Keratinocyte (primary cell): Measurements from ENCODE around the gene AIMP1. TPM values are rescaled to one million over a fixed set of nuclear protein-coding genes. Genes with fewer than 3 reads are reported as not detected.

Experiments used
- DNase-seq: peaks from one replicate; pipeline ENCODE4 v3.0.0-alpha.2; 2011; ENCODE audit warnings: low read depth, missing footprints, low spot score
- FAIRE-seq: peaks from 2 replicates; lab custom pipeline; 2011; peaks lifted over from hg19 to GRCh38; lab: Jason Lieb, UNC
- H2AFZ ChIP-seq: 2 replicates; pipeline ENCODE4 v1.6.0; 2012; ENCODE audit warnings: low read length, control low read depth, inconsistent platforms; ENCODE audit not compliant: control insufficient read depth
- H3K27ac ChIP-seq: 2 replicates; pipeline ENCODE4 v1.5.1; 2011; ENCODE audit warnings: low read length; ENCODE audit not compliant: control insufficient read depth, insufficient read depth
- H3K27me3 ChIP-seq: 3 replicates; pipeline ENCODE4 v1.6.0; 2011; ENCODE audit warnings: low read length; ENCODE audit not compliant: control insufficient read depth, insufficient read depth; ENCODE audit errors: extremely low read depth
- H3K36me3 ChIP-seq, 2 experiments: 2 replicates in 1 of 2; 3 replicates in 1 of 2; pipeline ENCODE4 v1.5.1; 2011; ENCODE audit warnings: low read length in 2 of 2, mild to moderate bottlenecking in 1 of 2; ENCODE audit not compliant: control insufficient read depth in 2 of 2, insufficient read depth in 2 of 2; ENCODE audit errors: extremely low read depth in 1 of 2
- H3K4me1 ChIP-seq: 3 replicates; pipeline ENCODE4 v1.5.1; 2011; ENCODE audit warnings: low read length; ENCODE audit not compliant: control insufficient read depth, insufficient read depth; ENCODE audit errors: extremely low read depth
- H3K4me2 ChIP-seq: 3 replicates; pipeline ENCODE4 v1.6.0; 2011; ENCODE audit warnings: low read depth, low read length; ENCODE audit not compliant: control insufficient read depth, insufficient read depth; ENCODE audit errors: extremely low read depth
- H3K4me3 ChIP-seq, 3 experiments: fragments of 200-600 bp in 1 of 3; sonication (generic) in 1 of 3; 2 replicates in 2 of 3; 3 replicates in 1 of 3; pipeline ENCODE4 v1.5.1; 2011 to 2016; ENCODE audit warnings: low read length in 3 of 3, mild to moderate bottlenecking in 3 of 3, control low read depth in 2 of 3, inconsistent platforms in 1 of 3, low read depth in 1 of 3, mixed read lengths in 1 of 3, mixed run types in 1 of 3, moderate library complexity in 1 of 3; ENCODE audit not compliant: control insufficient read depth in 2 of 3, insufficient read depth in 2 of 3; ENCODE audit errors: extremely low read depth in 1 of 3
- H3K79me2 ChIP-seq: 2 replicates; pipeline ENCODE4 v1.6.0; 2012; ENCODE audit warnings: low read length; ENCODE audit not compliant: control insufficient read depth, insufficient read depth
- H3K9ac ChIP-seq: 3 replicates; pipeline ENCODE4 v1.6.0; 2011; ENCODE audit warnings: low read length; ENCODE audit not compliant: control insufficient read depth, insufficient read depth; ENCODE audit errors: extremely low read depth
- H3K9me1 ChIP-seq: 3 replicates; pipeline ENCODE4 v1.6.0; 2011; ENCODE audit warnings: low read length; ENCODE audit not compliant: control insufficient read depth, insufficient read depth; ENCODE audit errors: extremely low read depth
- H3K9me3 ChIP-seq: 2 replicates; pipeline ENCODE4 v1.5.1; 2012; ENCODE audit warnings: low read depth, low read length; ENCODE audit not compliant: control insufficient read depth
- H4K20me1 ChIP-seq: 3 replicates; pipeline ENCODE4 v1.6.0; 2011; ENCODE audit warnings: low read length; ENCODE audit not compliant: control insufficient read depth, insufficient read depth; ENCODE audit errors: extremely low read depth
- CTCF ChIP-seq, 3 experiments: IDR thresholded peaks in 1 of 3; conservative IDR thresholded peaks in 1 of 3; optimal IDR thresholded peaks in 1 of 3; 2 replicates in 2 of 3; 3 replicates in 1 of 3; pipeline versions ENCODE3 to v1.5.1; 2011; ENCODE audit warnings: low read length in 3 of 3, mild to moderate bottlenecking in 3 of 3, moderate library complexity in 2 of 3, control low read depth in 1 of 3, inconsistent platforms in 1 of 3; ENCODE audit not compliant: insufficient read depth in 2 of 3; ENCODE audit errors: extremely low read depth in 1 of 3
- EZH2 ChIP-seq: IDR thresholded peaks from one replicate; pipeline ENCODE4 v1.6.1; 2012; ENCODE audit warnings: inconsistent platforms, mild to moderate bottlenecking, low read length, moderate library complexity
- dilution Hi-C: fragments of 300-500 bp; cut with MboI; formaldehyde crosslinking; loops from one replicate; pipeline ENCODE4 v1.7.0; 2020; ENCODE audit warnings: low sequenced_read_pairs; ENCODE audit not compliant: extremely low pct_ligation_motif_present
- polyA plus RNA-seq, 5 experiments: library from polyadenylated mRNA; depleted of rRNA in 3 of 5; stranded (reverse) in 3 of 5; stranded (forward) in 1 of 5; unstranded in 1 of 5; fragments of >200 nt; gene quantifications; 1 replicate in 1 of 5; 2 replicates in 3 of 5; 3 replicates in 1 of 5; pipeline versions ENCODE4 v1.2.1 to v1.2.3, GENCODE V29; 2011 to 2012; ENCODE audit warnings: missing spikeins in 2 of 5, low read depth in 1 of 5, low replicate concordance in 1 of 5

AIMP1 gene
- polyA plus RNA-seq, 1 donor (not counting 4 experiments of a cell fraction or from before 2014, with no cell fraction given), result 52.9 TPM

- Histone ChIP-seq H3K36me3 (peaks cover 11 to 15% of the 10 kb centered on the region in 2 experiments), H3K4me1 (peaks cover 4% of the 10 kb centered on the region), H3K27me3 (no peaks in the 10 kb centered on the region), H3K79me2 (peaks cover 4% of the 10 kb centered on the region), H2AFZ (no peak overlapping the region), H3K9me3 (no peaks in the 10 kb centered on the region), H3K27ac (no peak overlapping the region), H3K9ac (no peak overlapping the region), H3K4me2 (no peak overlapping the region), H3K9me1 (no peaks in the 10 kb centered on the region), H3K4me3 (no peak overlapping the region), H4K20me1 (no peaks in the 10 kb centered on the region)
- dilution Hi-C loops, result no loop called here
- TF ChIP-seq EZH2, result no peak
- peak in 2 of 3 experiments; percentile 59 to 60 for TF ChIP-seq CTCF (optimal IDR thresholded peaks at IDR 0.05 in 1 of 3, IDR thresholded peaks at IDR 0.05 in 1 of 3, conservative IDR thresholded peaks at IDR 0.05 in 1 of 3; ENCODE audit: extremely low read depth in 1 of 3, insufficient read depth in 2 of 3, low read length in 3 of 3)
- peak; percentile 48 for FAIRE-seq
- DNase-seq, result peak; percentile 25
Observed at GRCh38 chr4:106329041-106329618, 12.8 kb downstream of the AIMP1 start.

GRCh38 chr4:106333186-106333585 is 16.8 kb downstream of the AIMP1 start:
- Histone ChIP-seq H3K27me3 (no peaks in the 10 kb centered on the region), H3K9me1 (no peaks in the 10 kb centered on the region), H3K4me1 (no peaks in the 10 kb centered on the region), H2AFZ (no peak overlapping the region), H3K27ac (no peak overlapping the region), H4K20me1 (no peaks in the 10 kb centered on the region), H3K79me2 (peaks cover 2% of the 10 kb centered on the region), H3K9me3 (no peaks in the 10 kb centered on the region), H3K36me3 (peaks cover 12% of the 10 kb centered on the region in 2 experiments), H3K4me3 (no peak overlapping the region), H3K9ac (no peak overlapping the region), H3K4me2 (no peak overlapping the region)
- no peak for FAIRE-seq
- TF ChIP-seq EZH2 (no peak), CTCF (optimal IDR thresholded peaks at IDR 0.05 in 1 of 3, IDR thresholded peaks at IDR 0.05 in 1 of 3, conservative IDR thresholded peaks at IDR 0.05 in 1 of 3; ENCODE audit: extremely low read depth in 1 of 3, insufficient read depth in 2 of 3, low read length in 3 of 3) (no peak)
- no peak for DNase-seq
- dilution Hi-C loops, result no loop called here
